ENCODE data around the gene B3GNT2.
"Not testable (repeated sequence)": the region's sequence is repeated elsewhere in the genome, so short reads cannot be mapped to it uniquely, and the experiment has no call there.

B3GNT2 gene

GRCh38 chr2:62238236-62238635, 42.3 kb downstream of the B3GNT2 start:
- no peak for DNase-seq

GRCh38 chr2:62240546-62240945, 44.6 kb downstream of the B3GNT2 start:
- no peak for DNase-seq

GRCh38 chr2:62243983-62244382, 48.1 kb downstream of the B3GNT2 start:
- DNase-seq, result no peak

- no peak for DNase-seq
Observed at GRCh38 chr2:62248226-62248625, 52.3 kb downstream of the B3GNT2 start.

GRCh38 chr2:62250239-62250638, 54.3 kb downstream of the B3GNT2 start:
- DNase-seq, result no peak

GRCh38 chr2:62254424-62255266, 58.7 kb downstream of the B3GNT2 start:
- no peak for DNase-seq

GRCh38 chr2:62257466-62257865, 61.6 kb downstream of the B3GNT2 start:
- no peak for DNase-seq

- DNase-seq, result no peak
Observed at GRCh38 chr2:62263076-62263715, 67.3 kb downstream of the B3GNT2 start.

- DNase-seq, result no peak
Observed at GRCh38 chr2:62264186-62264585, 68.3 kb downstream of the B3GNT2 start.

- DNase-seq, result no peak
Observed at GRCh38 chr2:62265106-62265505, 69.2 kb downstream of the B3GNT2 start.

GRCh38 chr2:62266433-62267038, 70.6 kb downstream of the B3GNT2 start:
- DNase-seq, result peak; percentile 70

GRCh38 chr2:62267696-62268095, 71.8 kb downstream of the B3GNT2 start:
- DNase-seq, result no peak

GRCh38 chr2:62268681-62269188, 72.8 kb downstream of the B3GNT2 start:
- not testable (repeated sequence) for DNase-seq

- DNase-seq, result peak; percentile 21
Observed at GRCh38 chr2:62270728-62271127, 74.8 kb downstream of the B3GNT2 start.
